SK-N-DZ (cell line): ENCODE results near the gene PPM1K.
A peak's percentile ranks its signal among the peaks of the same experiment; 100 is the strongest.

Experiments used
- DNase-seq: peaks from one replicate; pipeline ENCODE4 v3.0.0-alpha.2; 2015; ENCODE audit warnings: low spot score
- small RNA-seq, 2 experiments: library from RNA; depleted of rRNA; stranded (forward); fragments of <200 nt; gene quantifications; one replicate each; pipeline ENCODE3, GENCODE V24; 2014

Gene PPM1K

GRCh38 chr4:88217169-88217568 lies 67.2 kb downstream of the PPM1K start:
- no peak for DNase-seq

GRCh38 chr4:88216395-88216794 lies 68.0 kb downstream of the PPM1K start:
- no peak for DNase-seq

- no peak for DNase-seq
Observed at GRCh38 chr4:88215351-88215750, 69.0 kb downstream of the PPM1K start.

GRCh38 chr4:88212253-88212561 lies 72.2 kb downstream of the PPM1K start:
- DNase-seq = no peak

- peak; percentile 43 for DNase-seq
Observed at GRCh38 chr4:88211473-88212252, 72.7 kb downstream of the PPM1K start.

- DNase-seq = no peak
Observed at GRCh38 chr4:88208156-88208555, 76.2 kb downstream of the PPM1K start.

Small RNAs within 50 kb of the gene (small RNA-seq; reads per million reads assigned to genes)
- gene RF00019 = 0 reads per million in 2 experiments
- 0 reads per million in 2 experiments for gene RNU6-1298P
